Activated naive CD4-positive, alpha-beta T cell treated with anti-CD3 and anti-CD28 coated beads for 36 hours (primary cell): ENCODE data around the gene DCUN1D5. TPM values are rescaled to one million over a fixed set of nuclear protein-coding genes. Genes with fewer than 3 reads are reported as not detected.

Experiments
- CTCF ChIA-PET: fragments of 350-600 bp; sonication (Branson Sonifier 250); formaldehyde crosslinking; loops from one replicate; lab custom pipeline; 2021; ENCODE audit warnings: antibody characterized with exemption; lab: Charles Lee
- DNase-seq: peaks from one replicate; pipeline ENCODE4 v3.0.0-alpha.2; 2020
- H3K27ac Mint-ChIP-seq: one replicate; pipeline ENCODE4 v1.8.0; 2021; ENCODE audit warnings: mild to moderate bottlenecking, mixed read lengths
- H3K27me3 Mint-ChIP-seq: one replicate; pipeline ENCODE4 v1.8.0; 2021; ENCODE audit warnings: low read depth, mixed read lengths
- H3K36me3 Mint-ChIP-seq: one replicate; pipeline ENCODE4 v1.8.0; 2021; ENCODE audit warnings: low read depth, mixed read lengths
- H3K4me1 Mint-ChIP-seq: one replicate; pipeline ENCODE4 v1.8.0; 2021; ENCODE audit warnings: low read depth, mixed read lengths
- H3K4me3 Mint-ChIP-seq: one replicate; pipeline ENCODE4 v1.8.0; 2021; ENCODE audit warnings: mild to moderate bottlenecking, moderate library complexity, mixed read lengths
- H3K9me3 Mint-ChIP-seq: one replicate; pipeline ENCODE4 v1.8.0; 2021; ENCODE audit warnings: mixed read lengths
- intact Hi-C: fragments of 100-400 bp; cut with micrococcal nuclease; formaldehyde crosslinking; loops from one replicate; pipeline ENCODE4 v1.15.1; 2023
- total RNA-seq, 2 experiments: library from RNA; stranded (reverse); gene quantifications; one replicate each; pipeline ENCODE4 v1.2.3, GENCODE V29; 2021

DCUN1D5 gene
- 10 to 100 TPM; 52.6 to 58.4 TPM for total RNA-seq

DNA sequence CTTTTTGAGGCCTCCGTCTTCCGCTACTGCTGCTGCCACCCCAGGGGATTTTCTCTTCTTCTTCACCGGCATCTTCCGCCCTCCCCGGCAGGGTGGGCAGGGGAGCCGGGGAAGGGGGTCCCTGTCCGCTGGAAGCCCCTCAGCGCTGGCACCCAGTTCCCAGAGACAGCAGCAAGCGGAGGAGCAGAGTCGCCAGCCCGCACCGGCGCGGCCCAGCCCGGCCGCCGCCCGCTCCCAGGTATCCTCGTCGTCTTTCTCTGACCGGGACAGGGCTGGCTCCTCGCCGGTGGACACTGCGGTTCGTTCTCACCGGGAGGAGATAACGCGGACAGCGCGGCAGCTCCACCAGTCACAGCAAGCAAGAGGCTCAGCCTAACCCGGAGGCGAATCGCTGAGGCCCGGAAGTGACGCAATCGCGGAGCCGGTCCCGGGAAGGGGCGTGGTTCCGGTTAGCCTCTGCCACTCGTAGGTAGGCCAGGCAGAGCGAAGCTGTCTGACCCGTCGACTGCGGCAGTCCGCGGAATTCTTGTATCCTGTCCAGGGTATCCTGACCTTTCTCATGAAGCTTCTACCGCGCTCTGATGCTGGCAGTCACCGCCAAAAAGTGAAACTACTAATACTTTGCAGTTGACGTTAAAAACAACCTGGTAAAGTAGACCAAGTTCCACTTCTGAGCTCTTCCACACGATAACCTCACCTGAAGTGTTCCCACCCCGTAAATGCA is at the start of gene DCUN1D5:
Gene DCUN1D5, minus strand, starts transcription at position 360 of the 724 bp plus-strand sequence. Its CDS starts 288 bp downstream, at position 72.
- intact Hi-C loops, result loop anchor here (1.0 to 10.0 kb wide), 6 partner anchors 17 to 1177 kb away; partner anchors contain the start of genes ANGPTL5, CEP126 and DYNC2H1
- CTCF ChIA-PET, result interaction anchor here (1.2 to 5.1 kb wide), 3 partner anchors 17 to 56 kb away, joined by 3 to 35 read pairs (median 4); partner anchors contain the start of gene DYNC2H1
- DNase-seq, result peak; percentile 98
- Mint-ChIP-seq H3K27me3 (peaks cover 2% of the 10 kb centered on the region), H3K4me3 (peak within 1 kb of the TSS; percentile 80), H3K9me3 (no peaks in the 10 kb centered on the region), H3K27ac (peak within 1 kb of the TSS; percentile 81), H3K36me3 (peaks cover 13% of the 10 kb centered on the region), H3K4me1 (peaks cover 22% of the 10 kb centered on the region)

DNA sequence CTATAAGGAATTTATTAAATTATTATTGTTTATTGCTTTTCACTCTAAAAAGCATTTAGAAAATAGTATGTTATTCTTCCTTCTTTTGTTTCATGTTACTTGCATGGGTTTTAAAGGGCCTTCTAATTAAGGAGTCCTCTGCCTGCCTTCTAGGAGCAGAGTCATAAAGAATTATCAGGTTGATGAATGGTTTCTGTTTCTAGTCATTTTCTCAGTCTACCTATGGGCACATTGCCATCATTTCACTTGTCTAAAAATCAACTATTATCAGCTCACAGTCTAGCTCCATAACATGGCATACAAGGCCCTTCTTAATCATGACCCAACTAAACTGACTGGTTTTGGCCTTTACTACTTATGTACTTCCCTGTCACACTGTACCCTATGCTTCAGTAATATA is 33.5 kb upstream of the DCUN1D5 start:
- Mint-ChIP-seq H3K36me3 (no peaks in the 10 kb centered on the region), H3K4me3 (no peak overlapping the region), H3K27me3 (no peaks in the 10 kb centered on the region), H3K27ac (no peak overlapping the region), H3K9me3 (no peaks in the 10 kb centered on the region), H3K4me1 (no peaks in the 10 kb centered on the region)
- intact Hi-C loops, result no loop called here
- CTCF ChIA-PET, result no interaction called here
- DNase-seq, result no peak

DNA sequence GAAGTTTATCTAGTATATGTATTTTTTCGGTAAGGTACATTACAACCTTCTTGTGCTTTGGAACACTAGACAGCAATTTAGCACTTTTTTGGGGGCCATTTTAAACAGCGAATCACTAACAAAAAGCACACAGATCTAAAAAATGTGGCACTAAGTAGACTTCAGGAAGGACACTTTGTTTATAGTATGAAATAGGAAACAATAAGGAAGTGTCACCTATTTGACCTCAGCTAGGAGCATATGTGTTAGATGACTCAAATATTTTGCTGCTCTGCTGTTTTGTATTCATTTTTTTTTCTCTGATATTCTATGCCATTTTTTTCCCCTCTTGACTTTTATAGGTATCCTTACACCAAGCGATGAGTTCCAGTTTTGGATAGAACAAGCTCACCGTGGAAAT is 22.9 kb upstream of the DCUN1D5 start:
- Mint-ChIP-seq H3K36me3 (no peaks in the 10 kb centered on the region), H3K9me3 (no peaks in the 10 kb centered on the region), H3K4me3 (no peak overlapping the region), H3K27me3 (no peaks in the 10 kb centered on the region), H3K27ac (no peak overlapping the region), H3K4me1 (peaks cover 5% of the 10 kb centered on the region)
- no peak for DNase-seq
- intact Hi-C loops, result no loop called here
- CTCF ChIA-PET, result no interaction called here

DNA sequence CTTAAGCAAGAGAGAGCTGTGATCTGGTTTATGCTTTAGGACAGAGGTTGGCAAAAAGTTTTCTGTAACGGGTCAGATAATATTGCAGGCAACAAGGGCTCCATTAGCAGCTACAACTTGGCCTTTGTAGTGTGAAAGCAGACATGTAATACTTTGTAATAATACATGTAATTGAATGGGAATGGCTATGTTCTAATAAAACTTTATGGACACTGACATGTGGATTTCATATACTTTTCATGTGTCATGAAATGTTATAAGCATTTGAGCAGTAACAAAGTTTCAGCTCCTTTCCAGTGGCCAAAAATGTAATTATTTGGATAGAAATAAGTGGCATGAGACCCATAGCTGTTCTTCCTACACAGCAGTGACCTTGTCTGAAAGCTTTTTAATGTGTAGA is 20.4 kb upstream of the DCUN1D5 start:
- CTCF ChIA-PET, result no interaction called here
- H3K27me3 Mint-ChIP-seq, result no peaks in the 10 kb centered on the region
- intact Hi-C loops, result no loop called here

DNA sequence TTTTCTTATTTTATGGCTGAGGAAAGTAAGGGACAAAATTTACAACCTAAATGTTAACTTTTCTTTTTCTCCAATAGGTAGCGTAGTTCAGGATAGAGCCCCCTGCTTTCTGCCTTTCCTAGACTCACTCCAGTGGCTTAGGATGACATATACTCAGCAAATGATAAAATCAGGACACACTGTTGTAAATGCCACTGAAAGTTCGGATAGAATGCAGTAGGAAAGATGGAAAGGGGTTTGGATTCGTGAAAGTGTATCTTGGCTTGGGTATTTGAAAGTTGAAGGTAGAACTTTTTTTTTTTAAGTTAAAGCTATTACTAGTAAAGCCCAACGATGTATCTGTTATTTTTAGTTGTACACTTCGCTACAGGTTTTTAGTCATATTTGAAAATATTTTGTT is 19.4 kb upstream of the DCUN1D5 start:
- DNase-seq, result no peak
- CTCF ChIA-PET, result interaction anchor here (0.7 kb wide), 1 partner anchor 428 kb away, joined by 3 read pairs; no protein-coding TSS in a partner anchor
- H3K9me3 Mint-ChIP-seq, result no peaks in the 10 kb centered on the region

More for the DNA sequence above, 20.4 kb upstream of the DCUN1D5 start:
- Mint-ChIP-seq H3K36me3 (no peaks in the 10 kb centered on the region), H3K27ac (no peak overlapping the region), H3K9me3 (no peaks in the 10 kb centered on the region), H3K4me3 (no peak overlapping the region), H3K4me1 (peaks cover 7% of the 10 kb centered on the region)
- no peak for DNase-seq

DNA sequence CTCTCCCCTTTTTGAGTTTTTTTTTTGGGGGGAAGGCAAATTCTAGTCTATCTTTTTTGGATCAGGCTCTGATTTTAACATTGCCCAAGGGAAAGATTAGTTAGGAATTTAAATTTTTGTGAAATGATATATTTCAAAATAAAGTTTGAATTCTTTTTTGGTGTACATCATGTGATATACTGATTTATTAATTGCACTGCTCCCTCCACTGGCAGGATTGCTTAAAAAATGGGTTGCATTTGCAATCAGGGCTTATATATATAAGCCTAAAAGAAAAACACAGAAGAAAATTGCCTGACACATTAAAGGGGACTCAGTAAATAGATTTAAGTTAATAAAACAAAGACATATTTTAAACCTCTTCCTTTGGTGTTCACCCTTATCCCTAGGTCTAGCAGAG is 18.4 kb upstream of the DCUN1D5 start:
- CTCF ChIA-PET, result interaction anchor here (0.7 to 3.6 kb wide), 3 partner anchors 20 to 429 kb away, joined by 3 to 35 read pairs (median 4); partner anchors contain the start of gene DCUN1D5
- Mint-ChIP-seq H3K4me1 (peaks cover 7% of the 10 kb centered on the region), H3K4me3 (peak overlapping the region; percentile 84), H3K36me3 (no peaks in the 10 kb centered on the region), H3K9me3 (no peaks in the 10 kb centered on the region), H3K27ac (no peak overlapping the region), H3K27me3 (no peaks in the 10 kb centered on the region)
- DNase-seq, result peak; percentile 7
- intact Hi-C loops, result no loop called here

More for the DNA sequence above, 19.4 kb upstream of the DCUN1D5 start:
- intact Hi-C loops, result no loop called here
- Mint-ChIP-seq H3K27ac (no peak overlapping the region), H3K4me3 (no peak overlapping the region), H3K36me3 (no peaks in the 10 kb centered on the region), H3K27me3 (no peaks in the 10 kb centered on the region), H3K4me1 (peaks cover 7% of the 10 kb centered on the region)

DNA sequence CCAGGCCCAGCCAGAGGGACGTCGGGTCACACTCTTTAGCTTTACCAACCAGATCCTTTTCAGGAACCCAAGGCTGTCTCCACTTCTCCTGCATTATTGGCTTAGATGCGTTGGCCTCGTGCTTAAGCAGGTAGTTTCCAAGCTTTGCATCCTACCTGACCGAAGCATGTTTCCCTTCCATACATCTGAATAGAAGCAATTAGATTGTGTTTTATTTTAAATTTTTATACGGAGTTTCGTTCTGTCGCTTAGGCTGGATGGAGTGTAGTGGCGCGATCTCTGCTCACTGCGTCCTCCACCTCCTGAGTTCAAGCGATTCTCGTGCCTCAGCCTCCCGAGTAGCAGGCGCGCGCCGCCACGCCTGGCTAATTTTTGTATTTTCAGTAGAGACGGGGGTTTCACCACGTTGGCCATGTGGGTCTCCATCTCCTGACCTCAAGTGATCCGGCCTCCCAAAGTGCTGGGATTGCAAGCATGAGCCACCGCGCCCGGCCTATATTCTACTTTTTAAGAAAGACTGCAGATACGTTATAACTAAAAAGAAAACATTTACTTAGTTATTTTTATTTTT is 17.9 kb upstream of the DCUN1D5 start:
- Mint-ChIP-seq H3K27me3 (no peaks in the 10 kb centered on the region), H3K9me3 (no peaks in the 10 kb centered on the region), H3K36me3 (no peaks in the 10 kb centered on the region), H3K4me1 (peaks cover 7% of the 10 kb centered on the region), H3K27ac (no peak overlapping the region), H3K4me3 (peak overlapping the region; percentile 84)
- peak; percentile 10 for DNase-seq
- CTCF ChIA-PET, result interaction anchor here (1.0 to 3.6 kb wide), 7 partner anchors 10 to 131 kb away, joined by 3 to 35 read pairs (median 7); partner anchors contain the start of gene DCUN1D5
- intact Hi-C loops, result loop anchor here (1.0 to 5.0 kb wide), 7 partner anchors 18 to 491 kb away; partner anchors contain the start of gene DCUN1D5

DNA sequence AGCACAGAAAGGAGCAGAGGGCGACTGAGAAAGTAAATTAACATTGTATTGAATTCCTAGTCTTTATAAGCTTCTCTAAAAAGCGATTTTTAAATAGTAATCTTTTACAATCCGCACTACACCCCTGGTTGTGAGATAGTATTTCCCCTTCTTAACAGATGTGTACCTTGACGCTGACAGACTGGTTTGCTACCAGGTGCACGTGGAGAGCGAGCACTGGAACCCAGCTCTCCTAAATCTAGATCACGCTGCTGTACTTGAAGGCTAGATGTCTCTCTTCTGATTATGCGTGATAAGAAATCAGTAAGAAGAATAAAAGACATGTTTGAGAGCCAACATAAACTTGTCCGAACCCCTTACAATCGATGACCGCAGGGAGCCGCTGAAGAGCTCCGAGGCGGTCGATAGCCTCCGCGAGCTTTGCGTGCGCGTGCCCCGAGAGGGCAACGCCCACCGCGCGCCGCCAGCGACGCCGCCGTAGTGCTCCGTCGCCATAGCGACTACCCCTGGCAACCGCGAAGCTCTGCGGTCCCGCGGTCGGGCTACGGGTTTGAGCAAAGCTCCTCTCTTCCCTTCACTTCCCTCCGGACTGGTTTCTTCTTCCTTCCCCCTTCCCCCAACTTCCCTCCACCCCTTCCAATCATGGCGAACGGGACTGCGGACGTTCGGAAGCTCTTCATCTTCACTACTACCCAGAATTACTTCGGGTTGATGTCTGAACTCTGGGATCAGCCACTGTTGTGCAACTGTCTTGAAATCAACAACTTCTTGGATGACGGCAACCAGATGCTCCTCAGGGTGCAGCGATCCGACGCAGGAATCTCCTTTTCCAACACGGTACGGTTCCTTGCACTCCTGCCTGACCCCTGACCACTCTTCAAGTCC is 17.2 kb upstream of the DCUN1D5 start, which contains the start of gene DYNC2H1:
Gene DYNC2H1, plus strand, starts transcription at position 494 of the 885 bp plus-strand sequence. Its CDS starts 149 bp downstream, at position 643.
- Mint-ChIP-seq H3K4me1 (peaks cover 7% of the 10 kb centered on the region), H3K27me3 (no peaks in the 10 kb centered on the region), H3K27ac (peak within 1 kb of the TSS; percentile 72), H3K4me3 (peak within 1 kb of the TSS; percentile 84), H3K36me3 (no peaks in the 10 kb centered on the region), H3K9me3 (no peaks in the 10 kb centered on the region)
- CTCF ChIA-PET, result interaction anchor here (1.0 to 3.6 kb wide), 9 partner anchors 10 to 131 kb away, joined by 3 to 35 read pairs (median 5); partner anchors contain the start of gene DCUN1D5
- intact Hi-C loops, result loop anchor here (1.0 to 5.0 kb wide), 7 partner anchors 17 to 492 kb away; partner anchors contain the start of gene DCUN1D5
- peak; percentile 90 for DNase-seq

DNA sequence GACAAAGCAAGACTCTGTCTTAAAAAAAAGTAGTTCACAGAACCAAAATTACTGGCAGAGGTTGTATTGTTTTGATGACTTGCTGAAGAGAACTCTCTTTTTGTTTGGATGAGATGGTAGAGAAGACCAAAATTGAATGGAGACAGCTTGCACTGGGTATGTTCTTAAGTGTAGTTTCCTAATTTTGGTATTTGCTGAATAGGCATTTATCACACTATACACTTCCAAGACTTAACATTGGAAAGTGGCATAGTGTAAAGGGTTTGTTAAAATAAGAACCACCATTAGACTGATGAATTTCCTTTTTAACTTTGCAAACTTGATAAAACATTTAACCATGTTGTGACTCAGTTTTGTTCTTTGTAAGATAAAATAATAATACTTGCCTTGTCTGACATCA is 5.3 kb upstream of the DCUN1D5 start:
- CTCF ChIA-PET, result interaction anchor here (0.7 kb wide), 1 partner anchor 9 kb away, joined by 3 read pairs; no protein-coding TSS in a partner anchor
- Mint-ChIP-seq H3K9me3 (no peaks in the 10 kb centered on the region), H3K27me3 (peaks cover 20% of the 10 kb centered on the region), H3K27ac (no peak overlapping the region), H3K4me1 (peaks cover 4% of the 10 kb centered on the region), H3K36me3 (no peaks in the 10 kb centered on the region), H3K4me3 (no peak overlapping the region)
- intact Hi-C loops, result loop anchor here (10.0 kb wide), 1 partner anchor 1182 kb away; the partner anchor contains the start of genes ANGPTL5 and CEP126
- DNase-seq, result no peak

DNA sequence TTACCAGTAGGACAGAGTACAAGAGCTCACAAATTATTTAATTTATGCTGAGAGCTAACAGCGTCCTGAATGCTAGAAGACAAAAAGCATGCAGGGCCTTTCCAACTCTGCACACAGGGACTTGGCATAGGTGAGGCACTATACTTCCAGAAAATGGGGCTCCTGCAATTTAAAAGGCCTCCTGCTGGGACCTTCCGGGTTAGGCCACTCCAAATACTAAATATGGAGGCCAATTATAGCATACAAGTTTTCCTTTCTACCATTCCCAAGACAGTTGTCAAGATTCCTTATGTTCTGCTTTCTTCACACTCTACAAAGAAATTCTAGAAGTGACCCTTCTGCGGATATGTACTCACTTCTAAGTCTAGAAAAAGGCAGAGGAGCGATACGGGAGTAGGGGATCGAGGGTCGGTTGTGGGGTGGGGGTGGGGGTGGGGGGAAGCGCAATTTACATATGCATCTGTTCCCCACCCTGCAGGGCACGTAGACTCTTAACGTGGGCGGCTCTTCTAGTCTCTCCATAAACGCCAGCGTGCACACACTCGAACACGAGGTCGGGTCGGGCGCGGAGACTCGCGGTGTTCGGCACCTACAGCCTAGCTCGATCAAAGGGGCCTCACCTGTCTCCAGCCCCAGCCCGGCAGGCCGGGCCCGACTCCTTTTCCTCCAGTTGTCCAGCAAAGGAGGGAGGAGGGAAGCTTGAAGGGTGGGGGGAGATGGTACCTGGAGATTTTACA is 728 bp downstream of the DCUN1D5 start:
- Mint-ChIP-seq H3K9me3 (no peaks in the 10 kb centered on the region), H3K27ac (peak overlapping the region; percentile 65), H3K4me3 (peak overlapping the region; percentile 80), H3K27me3 (peaks cover 2% of the 10 kb centered on the region), H3K36me3 (peaks cover 15% of the 10 kb centered on the region), H3K4me1 (peaks cover 25% of the 10 kb centered on the region)
- intact Hi-C loops, result loop anchor here (2.0 to 10.0 kb wide), 3 partner anchors 20 to 1176 kb away; partner anchors contain the start of genes ANGPTL5 and CEP126
- peak; percentile 52 for DNase-seq
- CTCF ChIA-PET, result interaction anchor here (1.2 to 5.1 kb wide), 2 partner anchors 17 to 55 kb away, joined by 4 to 35 read pairs; partner anchors contain the start of gene DYNC2H1

DNA sequence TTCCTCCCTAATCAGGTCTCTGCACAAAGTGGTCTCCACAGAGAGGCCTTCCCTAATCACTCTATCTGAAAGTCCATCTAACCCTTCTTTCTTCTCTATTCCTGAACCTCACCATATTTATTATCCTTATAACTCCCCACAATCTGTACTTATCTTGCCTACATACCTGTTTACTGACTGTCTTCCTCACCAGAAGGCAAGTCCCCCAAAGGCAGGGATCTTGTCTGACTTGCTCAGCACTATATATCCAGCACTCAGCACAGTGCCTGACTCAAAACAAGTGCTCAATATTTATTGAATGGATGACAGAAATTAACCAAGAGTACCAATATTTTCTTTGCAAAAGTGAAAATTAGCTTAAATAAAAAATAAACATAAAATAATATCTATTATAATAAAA is 5.5 kb downstream of the DCUN1D5 start:
- no peaks in the 10 kb centered on the region for H3K27me3 Mint-ChIP-seq
- CTCF ChIA-PET, result interaction anchor here (0.6 to 2.3 kb wide), 2 partner anchors 22 to 891 kb away, joined by 3 to 8 read pairs; partner anchors contain the start of gene DYNC2H1
- no peak for DNase-seq
- peaks cover 27% of the 10 kb centered on the region for H3K4me1 Mint-ChIP-seq
- H3K4me3 Mint-ChIP-seq, result no peak overlapping the region
- H3K27ac Mint-ChIP-seq, result no peak overlapping the region
- no peaks in the 10 kb centered on the region for H3K9me3 Mint-ChIP-seq
- peaks cover 24% of the 10 kb centered on the region for H3K36me3 Mint-ChIP-seq
- intact Hi-C loops, result no loop called here
